HCT116 (cell line): ENCODE data around the gene TOX2. TPM values are rescaled to one million over a fixed set of nuclear protein-coding genes. Genes with fewer than 3 reads are reported as not detected.

Experiments
- ATAC-seq: fragments of 200-7000 bp; cut with Tn5 transposase; 2 replicates; pipeline ENCODE4 v1.9.1; 2020; ENCODE audit warnings: mild to moderate bottlenecking, moderate library complexity
- BruUV-seq: library from RNA; stranded (reverse); fragments of 400-500 nt; replicated peaks from 2 replicates; lab custom pipeline; 2021; lab: Mats Ljungman, UMichigan
- CTCF ChIA-PET: fragments of 300-600 bp; sonication (Branson Sonifier 250); formaldehyde crosslinking; loops from one replicate; lab custom pipeline; 2021; ENCODE audit warnings: antibody characterized with exemption; lab: Charles Lee
- POLR2A ChIA-PET: fragments of 300-600, 350-600 bp; sonication (Branson Sonifier 250); formaldehyde crosslinking; loops from one replicate; lab custom pipeline; 2021; ENCODE audit warnings: antibody characterized with exemption; lab: Charles Lee
- RAD21 ChIA-PET, 2 experiments: fragments of 300-600 bp; sonication (Branson Sonifier 250); formaldehyde crosslinking; loops; one replicate each; lab custom pipeline; 2023; ENCODE audit warnings: low total read pairs in 2 of 2; ENCODE audit not compliant: uncharacterized antibody in 2 of 2, unreplicated experiment in 2 of 2, low non-redundant PET in 1 of 2; lab: Charles Lee
- DNase-seq: peaks from one replicate; pipeline ENCODE4 v3.0.0-alpha.2; 2010; ENCODE audit warnings: low read depth, low spot score
- H2AFZ ChIP-seq: fragments of 200-600 bp; shearing (Covaris generic), sonication (generic); 2 replicates; pipeline ENCODE4 v1.6.1; 2017; ENCODE audit warnings: low read depth, mixed run types, mixed read lengths, antibody characterized with exemption, low read length; ENCODE audit not compliant: poor library complexity, severe bottlenecking
- H3K27ac ChIP-seq: 2 replicates; pipeline ENCODE4 v1.5.1; 2012; ENCODE audit warnings: low read depth, low read length
- H3K27me3 ChIP-seq: fragments of 200-600 bp; sonication (generic); 2 replicates; pipeline ENCODE4 v1.6.1; 2016; ENCODE audit warnings: mixed run types, low read length, mixed read lengths; ENCODE audit not compliant: insufficient read depth
- H3K36me3 ChIP-seq, 2 experiments: fragments of 200-500 bp in 1 of 2; fragments of 200-600 bp in 1 of 2; sonication (Bioruptor generic) in 1 of 2; sonication (generic) in 1 of 2; 2 replicates each; pipeline versions ENCODE4 v1.5.1 to v1.6.1; 2014 to 2016; ENCODE audit warnings: low read length in 2 of 2, inconsistent platforms in 1 of 2, mixed read lengths in 1 of 2, mixed run types in 1 of 2; ENCODE audit not compliant: insufficient read depth in 2 of 2, control insufficient read depth in 1 of 2
- H3K4me1 ChIP-seq, 2 experiments: fragments of 200-600 bp in 1 of 2; sonication (generic) in 1 of 2; 2 replicates each; pipeline versions ENCODE4 v1.5.1 to v1.6.1; 2012 to 2017; ENCODE audit warnings: low read length in 2 of 2, inconsistent platforms in 1 of 2, mild to moderate bottlenecking in 1 of 2, mixed read lengths in 1 of 2, mixed run types in 1 of 2, moderate library complexity in 1 of 2; ENCODE audit not compliant: insufficient read depth in 2 of 2, control insufficient read depth in 1 of 2
- H3K4me2 ChIP-seq: fragments of 200-600 bp; sonication (generic); 2 replicates; pipeline ENCODE4 v1.6.1; 2017; ENCODE audit warnings: mixed run types, low read length, mixed read lengths
- H3K4me3 ChIP-seq, 2 experiments: fragments of 200-600 bp in 1 of 2; sonication (generic) in 1 of 2; replicated peaks in 1 of 2; 2 replicates each; pipeline ENCODE4 v1.5.1; 2011 to 2016; ENCODE audit warnings: low read length in 2 of 2, control low read depth in 1 of 2, low read depth in 1 of 2, mild to moderate bottlenecking in 1 of 2, mixed read lengths in 1 of 2, mixed run types in 1 of 2
- H3K79me2 ChIP-seq: fragments of 200-600 bp; sonication (generic); 2 replicates; pipeline ENCODE4 v1.6.1; 2017; ENCODE audit warnings: mild to moderate bottlenecking, mixed run types, low read length, moderate library complexity, mixed read lengths; ENCODE audit not compliant: insufficient read depth
- H3K9ac ChIP-seq: fragments of 200-600 bp; sonication (generic); 2 replicates; pipeline ENCODE4 v1.6.1; 2016; ENCODE audit warnings: low read length, mixed read lengths
- H3K9me2 ChIP-seq: fragments of 200-600 bp; sonication (generic), shearing (Covaris generic); 2 replicates; pipeline ENCODE4 v1.6.1; 2017; ENCODE audit warnings: mixed run types, mild to moderate bottlenecking, moderate library complexity; ENCODE audit not compliant: insufficient read depth
- H3K9me3 ChIP-seq, 2 experiments: fragments of 200-500 bp in 1 of 2; fragments of 200-600 bp in 1 of 2; sonication (Bioruptor generic) in 1 of 2; sonication (generic) in 1 of 2; 2 replicates each; pipeline ENCODE4 v1.6.1; 2014 to 2017; ENCODE audit warnings: low read length in 2 of 2, mixed read lengths in 2 of 2, inconsistent platforms in 1 of 2, low read depth in 1 of 2, mild to moderate bottlenecking in 1 of 2, mixed run types in 1 of 2, moderate library complexity in 1 of 2; ENCODE audit not compliant: control insufficient read depth in 1 of 2, insufficient read depth in 1 of 2
- H4K20me1 ChIP-seq: fragments of 200-600 bp; sonication (generic), shearing (Covaris generic); 2 replicates; pipeline ENCODE4 v1.6.1; 2017; ENCODE audit warnings: mixed run types, mild to moderate bottlenecking, moderate library complexity; ENCODE audit not compliant: insufficient read depth
- CBX3 ChIP-seq: IDR thresholded peaks from 2 replicates; pipeline ENCODE4 v1.6.1; 2012; ENCODE audit warnings: low read depth
- CEBPB ChIP-seq: IDR thresholded peaks from 2 replicates; pipeline ENCODE4 v1.6.1; 2012; ENCODE audit warnings: low read depth
- FOSL1 ChIP-seq: IDR thresholded peaks from 2 replicates; pipeline ENCODE4 v1.6.1; 2012; ENCODE audit warnings: low read depth
- RAD21 ChIP-seq: IDR thresholded peaks from 2 replicates; pipeline ENCODE4 v1.6.1; 2012; ENCODE audit warnings: low read depth, mild to moderate bottlenecking
- REST ChIP-seq: IDR thresholded peaks from 2 replicates; pipeline ENCODE4 v1.6.1; 2012; ENCODE audit warnings: low read depth
- SIN3A ChIP-seq: IDR thresholded peaks from 2 replicates; pipeline ENCODE4 v1.6.1; 2012; ENCODE audit warnings: low read depth
- ZNF274 ChIP-seq: fragments of 200-500 bp; sonication (Bioruptor generic); IDR thresholded peaks from 2 replicates; pipeline ENCODE4 v1.6.1; 2014; ENCODE audit warnings: mild to moderate bottlenecking, low read depth, low read length, inconsistent platforms
- intact Hi-C: fragments of 100-400 bp; cut with micrococcal nuclease; formaldehyde crosslinking; loops from 2 replicates; pipeline ENCODE4 v1.10.0; 2022
- total RNA-seq: library from RNA; stranded (reverse); gene quantifications from one replicate; pipeline ENCODE4 v1.2.1, GENCODE V29; 2021; ENCODE audit not compliant: unreplicated experiment

The TOX2 gene
- total RNA-seq, 1 experiment from 2014 or later, result 39.6 TPM

GRCh38 chr20:43949741-43950618, 35.3 kb downstream of the TOX2 start:
- H3K27ac ChIP-seq, result no peak overlapping the region
- RAD21 ChIA-PET, result no interaction called here
- no peak overlapping the region for H2AFZ ChIP-seq
- H4K20me1 ChIP-seq, result no peaks in the 10 kb centered on the region
- POLR2A ChIA-PET, result no interaction called here
- no peaks in the 10 kb centered on the region for H3K36me3 ChIP-seq
- no peaks in the 10 kb centered on the region for H3K9me3 ChIP-seq
- ATAC-seq (no peak), DNase-seq (no peak)
- no peak overlapping the region for H3K4me2 ChIP-seq
- H3K4me3 ChIP-seq, result no peak overlapping the region
- CTCF ChIA-PET, result no interaction called here
- peaks cover 4% of the 10 kb centered on the region; the same call in 1 of the 2 replicates for H3K79me2 ChIP-seq
- H3K27me3 ChIP-seq, result no peaks in the 10 kb centered on the region
- no peak overlapping the region for H3K9ac ChIP-seq
- H3K9me2 ChIP-seq, result no peaks in the 10 kb centered on the region
- TF ChIP-seq FOSL1 (no peak), REST (no peak), CEBPB (no peak), SIN3A (no peak), CBX3 (no peak), ZNF274 (no peak), RAD21 (no peak)
- BruUV-seq, result no TSS peak
- intact Hi-C loops, result no loop called here
- peaks cover 42 to 59% of the 10 kb centered on the region in 2 experiments for H3K4me1 ChIP-seq
